Measurements from ENCODE around the gene PMEL.
"Not testable (repeated sequence)": the region's sequence is repeated elsewhere in the genome, so short reads cannot be mapped to it uniquely, and the experiment has no call there.

PMEL gene

DNA sequence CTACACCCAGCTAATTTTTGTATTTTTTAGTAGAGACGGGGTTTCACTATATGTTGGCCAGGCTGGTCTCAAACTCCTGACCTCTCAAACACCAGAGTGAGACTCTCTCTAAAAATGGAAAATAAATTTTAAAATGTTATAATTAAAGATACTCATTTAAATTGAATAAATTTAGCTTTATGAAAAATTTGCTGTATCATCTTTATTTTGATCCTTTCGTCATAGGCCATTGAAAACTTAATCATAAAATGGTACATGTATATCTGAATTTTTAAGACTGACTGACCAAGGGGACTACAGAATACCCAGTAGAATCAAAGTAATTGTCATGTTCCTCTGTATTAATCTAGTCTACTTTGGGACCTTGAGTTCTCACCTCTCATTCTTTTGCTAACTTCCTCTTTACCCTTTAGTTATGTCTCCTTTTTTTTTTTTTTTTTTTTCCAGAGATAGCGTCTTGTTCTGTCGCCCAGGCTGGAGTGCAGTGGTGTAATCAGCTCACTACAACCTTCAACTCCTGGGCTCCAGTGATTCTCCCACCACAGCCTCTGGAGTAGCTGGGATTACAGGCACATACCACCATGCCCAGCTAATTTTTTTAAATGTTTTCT lies 17.5 kb upstream of the PMEL start:
- DNase-seq (ENCODE audit: low read depth), result no peak

DNA sequence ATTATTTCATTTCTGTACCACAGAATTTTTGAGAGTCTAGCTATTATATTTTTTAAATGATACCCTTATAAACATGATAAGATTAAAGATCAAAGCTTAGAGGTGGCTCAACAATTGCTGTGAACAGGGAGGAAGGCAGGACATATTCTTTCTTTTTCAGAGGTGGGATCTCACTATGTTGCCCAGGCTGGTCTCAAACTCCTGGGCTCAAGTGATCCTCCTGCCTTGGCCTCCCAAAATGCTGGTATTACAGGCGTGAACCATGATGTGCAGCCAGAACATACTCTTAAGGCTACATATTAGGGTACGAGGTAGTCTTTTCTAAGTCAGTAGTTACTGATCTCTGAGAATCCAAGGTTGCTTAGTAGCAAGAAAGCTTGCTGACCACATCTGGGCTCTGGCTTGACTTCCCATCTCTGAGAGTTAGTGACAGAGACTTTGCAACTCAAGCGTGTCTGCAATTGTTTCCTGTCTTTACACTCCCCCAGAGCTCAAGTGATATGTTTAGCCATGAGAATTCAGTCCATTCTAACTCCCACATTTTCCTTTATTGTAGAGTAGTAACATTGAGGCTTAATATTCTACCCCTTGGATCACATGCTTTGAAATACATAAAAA lies 16.6 kb upstream of the PMEL start:
- DNase-seq (ENCODE audit: low read depth), result no peak

DNA sequence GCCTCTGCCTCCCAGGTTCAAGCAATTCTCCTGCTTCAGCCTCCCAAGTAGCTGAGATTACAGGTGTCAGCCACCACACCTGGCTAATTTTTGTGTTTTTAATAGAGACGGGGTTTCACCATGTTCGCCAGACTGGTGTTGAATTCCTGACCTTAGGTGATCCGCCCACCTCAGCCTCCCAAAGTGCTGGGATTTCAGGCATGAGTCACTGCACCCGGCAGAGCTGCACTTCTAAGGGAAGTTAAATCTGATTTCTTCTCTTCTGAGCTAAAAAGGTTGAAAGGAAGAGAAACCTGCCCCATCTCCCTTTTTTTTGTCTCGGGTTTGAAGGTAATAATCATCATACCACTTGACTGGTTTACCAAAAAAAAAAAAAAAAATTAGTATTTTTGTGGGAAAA lies 16.0 kb upstream of the PMEL start:
- DNase-seq (ENCODE audit: low read depth), result not testable (repeated sequence)

DNA sequence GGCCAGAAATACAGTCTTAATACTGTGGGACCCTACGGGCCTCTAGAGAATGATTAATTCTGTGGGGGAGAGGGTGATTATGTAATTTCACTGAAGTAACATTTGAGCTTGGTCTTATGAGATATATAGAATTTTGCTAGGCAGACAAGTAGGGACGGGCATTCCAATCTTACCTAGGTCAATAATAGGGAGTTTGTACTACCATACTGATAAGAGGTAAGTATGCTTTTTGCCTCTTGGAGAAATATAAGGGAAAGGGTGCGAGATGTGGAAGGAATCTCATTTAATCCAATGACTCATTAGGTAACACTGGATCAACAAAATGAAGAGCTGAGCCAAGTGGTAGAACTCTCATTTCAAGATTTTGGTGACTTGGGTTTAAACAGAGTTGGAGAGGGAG lies 13.2 kb upstream of the PMEL start:
- no peak for DNase-seq (ENCODE audit: low read depth)

DNA sequence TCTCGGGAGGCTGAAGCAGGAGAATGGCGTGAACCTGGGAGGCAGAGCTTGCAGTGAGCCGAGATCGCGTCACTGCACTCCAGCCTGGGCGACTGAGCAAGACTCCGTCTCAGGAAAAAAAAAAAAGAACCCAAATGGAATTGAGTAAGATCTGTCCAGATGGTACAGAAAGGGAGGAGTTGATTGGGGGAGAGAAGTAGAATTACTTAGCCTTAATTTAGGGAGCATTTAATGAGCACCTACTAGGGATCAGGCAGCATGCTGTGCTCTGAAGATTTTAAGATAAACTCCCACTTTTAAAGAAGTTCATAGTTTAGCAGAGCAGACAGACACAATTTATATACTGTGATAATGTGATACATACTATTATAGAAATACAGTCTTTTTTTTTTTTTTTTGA lies 12.6 kb upstream of the PMEL start:
- DNase-seq (ENCODE audit: low read depth), result no peak

DNA sequence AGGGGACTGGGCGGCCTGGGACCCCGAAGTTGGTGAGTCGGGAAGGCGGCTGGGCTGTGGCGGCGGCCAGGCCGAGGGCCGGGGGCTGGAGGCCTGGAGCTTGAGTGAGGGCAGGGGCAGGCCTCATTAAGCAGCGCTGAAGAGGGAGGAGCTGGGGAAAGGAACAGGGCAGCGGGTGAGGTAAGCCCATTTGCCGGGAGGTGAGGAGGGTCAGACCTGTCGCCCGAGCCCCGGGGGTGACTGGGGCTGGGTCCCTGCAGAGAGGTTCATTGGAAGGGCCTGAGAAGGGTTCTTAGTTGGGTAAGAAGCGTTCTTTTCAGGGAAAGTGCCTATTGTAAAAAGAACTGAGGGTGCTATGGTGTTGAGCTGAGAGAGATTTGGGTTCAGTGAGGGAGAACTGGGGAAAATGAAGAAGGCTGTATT lies 8.5 kb upstream of the PMEL start:
- DNase-seq (ENCODE audit: low read depth), result no peak

DNA sequence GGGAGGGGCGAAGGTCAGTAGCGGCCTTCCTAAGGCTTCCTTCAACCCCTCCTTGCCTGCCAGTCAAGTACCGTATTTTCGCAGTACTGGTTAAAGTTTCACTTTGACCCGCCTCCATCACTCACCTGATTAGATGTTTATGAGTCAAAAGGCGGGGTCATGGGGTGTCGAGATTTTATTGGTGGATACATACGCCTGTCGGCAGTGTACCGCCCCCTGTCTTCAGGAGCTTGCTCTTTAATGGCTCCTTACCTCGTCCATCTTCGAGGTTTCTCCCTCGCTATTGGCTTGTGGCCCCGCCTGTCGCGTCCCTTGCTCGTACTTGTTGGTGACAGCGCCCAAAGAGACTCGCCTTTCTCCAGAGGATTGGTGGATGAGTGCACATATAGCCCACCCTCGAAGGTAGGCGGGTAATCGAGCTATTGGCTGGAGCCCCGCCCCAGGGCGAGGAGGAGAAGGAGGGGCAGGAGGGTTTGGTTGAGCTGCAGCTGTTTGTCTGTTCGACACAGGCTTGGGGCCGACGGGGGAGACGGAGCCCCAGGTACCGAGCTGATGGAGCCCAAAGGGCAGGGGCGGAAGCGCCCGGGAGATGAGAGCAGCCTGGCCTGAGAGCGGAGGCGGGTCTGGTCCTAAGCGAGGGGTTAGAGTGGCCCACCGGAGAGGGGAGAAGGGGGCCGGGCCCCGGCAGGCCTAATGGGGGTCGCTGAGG lies 7.9 kb upstream of the PMEL start, which contains the start of gene RAB5B:
TSS of gene RAB5B (plus strand) at position 480 of the 709 bp plus-strand sequence. CDS start 12,883 bp downstream, outside the sequence.
- DNase-seq (ENCODE audit: low read depth), result peak; percentile 100

DNA sequence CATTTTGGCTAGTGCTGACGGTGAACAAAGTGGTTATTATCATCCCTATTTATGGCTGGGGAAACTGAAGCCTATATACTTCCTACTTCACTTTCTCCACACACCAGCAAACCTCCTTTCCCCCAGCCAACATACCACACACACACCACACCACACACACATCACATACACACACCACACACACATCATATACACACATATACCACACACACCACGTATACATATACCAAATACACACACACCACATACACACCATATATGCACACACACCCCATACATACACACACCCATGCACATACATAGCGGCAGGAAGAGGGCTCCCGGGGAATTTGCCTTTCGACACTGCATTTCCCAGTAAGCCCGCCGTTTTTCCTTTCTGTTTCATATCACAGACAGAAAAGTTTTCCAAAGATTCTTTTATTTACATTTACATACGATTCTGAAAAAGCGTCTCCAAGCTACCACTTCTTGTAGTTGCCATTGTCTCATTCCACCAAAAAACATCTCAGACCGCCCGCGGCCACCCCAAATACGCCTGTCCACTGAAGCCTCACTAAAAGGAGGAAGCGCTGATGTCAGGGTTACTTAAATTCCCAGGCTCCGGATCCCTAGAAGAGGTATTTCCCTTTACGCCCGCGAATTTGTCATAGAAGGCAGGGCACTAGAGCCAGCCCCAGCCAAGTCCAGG lies 7.2 kb upstream of the PMEL start:
- no peak for DNase-seq (ENCODE audit: low read depth)

DNA sequence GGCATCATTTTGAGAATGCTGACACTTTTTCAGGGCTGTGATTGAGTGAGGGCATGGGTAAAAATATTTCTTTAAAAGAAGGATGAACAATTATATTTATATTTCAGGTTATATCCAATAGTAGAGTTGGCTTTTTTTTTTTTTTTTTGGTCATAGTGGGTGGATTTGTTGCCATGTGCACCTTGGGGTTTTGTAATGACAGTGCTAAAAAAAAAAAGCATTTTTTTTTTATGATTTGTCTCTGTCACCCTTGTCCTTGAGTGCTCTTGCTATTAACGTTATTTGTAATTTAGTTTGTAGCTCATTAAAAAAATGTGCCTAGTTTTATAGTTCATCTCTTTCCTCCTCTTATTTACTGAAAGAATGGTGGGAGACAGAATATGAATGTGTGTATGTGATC lies 6.6 kb upstream of the PMEL start:
- DNase-seq (ENCODE audit: low read depth), result no peak

DNA sequence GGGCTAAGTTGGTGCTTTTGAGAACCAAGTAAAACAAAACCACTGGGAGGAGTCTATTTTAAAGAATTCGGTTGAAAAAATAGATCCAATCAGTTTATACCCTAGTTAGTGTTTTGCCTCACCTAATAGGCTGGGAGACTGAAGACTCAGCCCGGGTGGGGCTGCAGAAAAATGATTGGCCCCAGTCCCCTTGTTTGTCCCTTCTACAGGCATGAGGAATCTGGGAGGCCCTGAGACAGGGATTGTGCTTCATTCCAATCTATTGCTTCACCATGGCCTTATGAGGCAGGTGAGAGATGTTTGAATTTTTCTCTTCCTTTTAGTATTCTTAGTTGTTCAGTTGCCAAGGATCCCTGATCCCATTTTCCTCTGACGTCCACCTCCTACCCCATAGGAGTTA lies 6.2 kb upstream of the PMEL start:
- DNase-seq (ENCODE audit: low read depth), result peak; percentile 26

DNA sequence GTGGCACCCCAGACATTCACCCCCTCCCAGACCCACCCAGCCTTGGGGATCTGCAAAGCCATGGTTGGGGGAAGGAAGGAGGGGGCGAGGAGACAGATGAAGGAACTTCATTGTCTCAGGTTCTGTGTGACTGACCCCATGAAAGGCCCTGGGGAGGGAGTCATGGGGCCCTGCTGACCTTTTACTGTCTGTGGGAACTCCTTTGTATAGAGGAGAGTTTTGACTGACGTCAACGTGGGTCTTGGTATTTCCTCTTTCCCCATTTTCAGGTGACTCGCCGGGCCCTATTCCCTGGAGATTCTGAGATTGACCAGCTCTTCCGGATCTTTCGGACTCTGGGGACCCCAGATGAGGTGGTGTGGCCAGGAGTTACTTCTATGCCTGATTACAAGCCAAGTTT lies 4.9 kb upstream of the PMEL start:
- DNase-seq (ENCODE audit: low read depth), result no peak

DNA sequence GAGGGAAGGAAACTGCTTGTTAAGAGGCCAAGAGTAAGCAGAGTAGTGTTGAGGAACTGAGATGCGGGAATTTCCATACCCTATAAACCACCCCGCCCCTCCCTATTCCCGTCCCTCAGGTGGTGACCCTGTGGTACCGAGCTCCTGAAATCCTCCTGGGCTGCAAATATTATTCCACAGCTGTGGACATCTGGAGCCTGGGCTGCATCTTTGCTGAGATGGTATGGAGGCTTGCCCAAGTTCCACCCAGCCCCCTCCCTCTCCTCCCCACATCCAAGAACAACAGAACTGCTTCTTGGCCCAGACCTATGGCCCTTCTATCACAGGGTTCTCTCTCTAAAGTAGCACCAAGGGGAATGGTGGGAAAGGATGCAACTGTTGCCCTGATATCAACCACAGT lies 3.5 kb upstream of the PMEL start:
- no peak for DNase-seq (ENCODE audit: low read depth)

DNA sequence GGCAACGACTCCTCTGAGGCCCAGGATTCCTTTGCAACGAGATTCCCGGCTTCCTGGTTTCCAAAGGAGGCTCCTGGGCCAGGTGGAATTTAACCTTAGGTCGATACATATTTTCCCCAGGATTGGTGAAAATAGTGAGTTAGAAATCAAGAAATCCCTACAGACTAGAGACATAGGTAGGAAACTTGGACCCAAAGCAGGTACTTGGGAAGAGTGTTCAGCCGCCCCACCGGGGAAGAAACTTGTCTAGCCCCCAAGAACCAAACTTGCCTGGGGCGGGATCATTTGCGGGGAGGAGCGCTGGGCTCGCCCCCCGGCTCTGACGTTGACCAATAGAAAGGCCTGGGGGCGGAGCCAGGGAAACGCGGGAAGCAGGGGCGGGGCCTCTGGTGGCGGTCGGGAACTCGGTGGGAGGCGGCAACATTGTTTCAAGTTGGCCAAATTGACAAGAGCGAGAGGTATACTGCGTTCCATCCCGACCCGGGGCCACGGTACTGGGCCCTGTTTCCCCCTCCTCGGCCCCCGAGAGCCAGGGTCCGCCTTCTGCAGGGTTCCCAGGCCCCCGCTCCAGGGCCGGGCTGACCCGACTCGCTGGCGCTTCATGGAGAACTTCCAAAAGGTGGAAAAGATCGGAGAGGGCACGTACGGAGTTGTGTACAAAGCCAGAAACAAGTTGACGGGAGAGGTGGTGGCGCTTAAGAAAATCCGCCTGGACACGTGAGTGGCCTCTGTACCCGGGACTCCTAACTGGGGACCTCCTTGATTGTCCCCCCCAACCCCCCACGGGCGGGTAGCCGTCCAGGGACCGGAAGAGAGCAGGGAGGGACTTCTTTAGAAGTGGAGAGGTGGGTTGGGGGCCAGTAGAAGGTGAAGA lies 803 bp upstream of the PMEL start, which contains the start of gene CDK2:
TSS of gene CDK2 (plus strand) at position 423 of the 874 bp plus-strand sequence. CDS start at position 602, 179 bp downstream.
- peak; percentile 45 for DNase-seq (ENCODE audit: low read depth)

DNA sequence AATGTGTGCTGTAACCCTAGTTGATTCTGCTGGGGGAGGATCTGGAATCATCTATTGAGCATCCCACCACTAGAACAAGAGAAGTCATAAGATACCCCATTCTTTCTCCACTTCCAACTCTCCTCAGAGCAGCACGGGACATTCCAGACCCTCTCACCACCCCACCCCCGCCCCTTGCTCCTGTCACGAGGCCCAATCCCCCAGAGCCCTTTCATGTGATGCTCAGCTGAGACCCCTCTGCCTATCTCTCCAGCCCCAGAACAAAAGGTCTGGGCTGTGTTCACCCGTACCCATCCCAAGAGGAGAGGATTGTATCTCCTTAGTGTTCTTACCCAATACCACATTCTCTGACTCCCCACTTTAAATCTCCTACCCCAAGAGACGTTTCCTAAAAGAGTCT lies 602 bp downstream of the PMEL start:
- no peak for DNase-seq (ENCODE audit: low read depth)

DNA sequence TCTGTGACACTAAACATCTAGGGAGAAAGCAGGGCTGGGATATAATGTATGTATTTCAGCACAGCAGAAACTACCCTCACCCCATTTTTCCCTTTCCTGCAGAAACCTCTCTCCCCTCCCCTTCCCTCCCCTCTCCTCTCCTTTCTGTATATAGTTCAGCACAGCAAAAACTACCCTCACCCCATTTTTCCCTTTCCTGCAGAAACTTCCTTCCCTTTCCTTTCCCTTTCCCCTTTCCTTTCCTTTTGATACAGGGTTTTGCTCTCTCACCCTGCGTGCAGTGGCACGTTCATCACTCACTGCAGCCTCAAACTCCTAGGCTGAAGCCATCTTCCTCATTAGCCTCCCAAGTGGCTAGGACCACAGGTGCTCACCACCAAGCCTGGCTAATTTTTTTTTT lies 2.1 kb downstream of the PMEL start:
- no peak for DNase-seq (ENCODE audit: low read depth)

DNA sequence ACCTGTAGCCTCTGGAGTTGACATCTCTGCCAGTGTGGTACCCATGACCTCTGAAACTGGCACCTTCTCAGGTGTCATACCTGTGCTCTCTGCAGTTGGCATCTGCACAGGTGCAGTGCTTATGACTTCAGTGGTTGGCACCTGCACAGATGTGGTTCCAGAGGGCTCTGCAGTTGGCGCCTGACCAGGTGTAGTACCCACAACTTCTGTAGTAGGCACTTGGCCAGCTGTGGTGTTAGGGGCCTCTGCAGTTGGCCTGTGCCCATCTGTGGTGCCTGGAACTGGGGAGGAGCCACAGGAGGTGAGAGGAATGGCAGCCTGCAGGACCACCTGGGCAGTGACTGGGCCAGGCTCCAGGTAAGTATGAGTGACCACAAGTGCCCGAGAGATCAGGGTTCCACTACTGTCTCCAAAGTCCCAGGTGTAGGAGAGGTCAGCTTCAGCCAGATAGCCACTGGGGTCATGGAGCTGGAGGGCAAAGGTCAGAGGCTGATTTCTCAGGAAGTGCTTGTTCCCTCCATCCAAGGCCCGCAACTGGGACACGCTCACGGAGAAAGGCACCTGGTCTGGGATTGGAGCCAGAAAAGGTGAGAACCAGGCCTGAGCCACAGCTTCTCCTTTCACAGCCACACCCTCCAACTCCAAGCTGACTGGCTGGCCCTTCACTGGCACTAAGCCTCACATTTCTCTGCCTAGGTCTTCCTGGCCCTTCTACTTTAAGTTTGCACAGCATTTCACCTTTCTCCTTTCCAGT lies 8.6 kb downstream of the PMEL start:
- DNase-seq (ENCODE audit: low read depth), result no peak

DNA sequence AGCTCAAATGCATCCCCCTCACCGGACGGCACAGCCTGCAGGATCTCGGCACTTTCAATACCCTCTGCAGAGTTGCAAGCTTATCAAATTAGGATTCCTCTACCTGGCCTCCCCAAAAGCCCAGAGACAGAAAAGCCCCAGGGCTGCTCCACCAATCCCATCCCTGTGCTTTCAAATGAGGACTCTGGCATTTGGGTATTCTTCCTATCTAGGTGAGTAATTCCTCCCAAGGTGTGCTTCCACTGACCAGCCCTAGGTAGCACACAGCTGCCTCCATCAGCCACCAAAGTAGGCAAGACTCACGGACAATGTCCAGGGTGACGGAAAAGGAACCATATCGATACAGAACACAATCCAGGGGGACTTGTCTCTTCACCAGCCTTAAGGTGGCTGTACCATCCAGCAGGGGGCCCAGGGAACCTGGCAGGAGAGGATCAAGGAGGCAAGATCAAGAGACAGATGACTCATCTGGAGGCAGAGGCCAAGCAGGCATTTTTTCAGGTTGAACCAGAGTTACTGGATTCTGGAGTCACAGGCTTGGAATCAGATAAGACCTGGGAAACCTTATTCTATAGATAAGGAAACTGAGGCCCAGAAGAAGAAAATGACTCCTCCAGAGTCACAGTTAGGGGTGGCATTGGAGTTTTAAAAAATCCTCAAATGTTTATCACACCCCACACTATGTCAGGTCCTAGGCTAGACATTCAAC lies 9.9 kb downstream of the PMEL start:
- no peak for DNase-seq (ENCODE audit: low read depth)

DNA sequence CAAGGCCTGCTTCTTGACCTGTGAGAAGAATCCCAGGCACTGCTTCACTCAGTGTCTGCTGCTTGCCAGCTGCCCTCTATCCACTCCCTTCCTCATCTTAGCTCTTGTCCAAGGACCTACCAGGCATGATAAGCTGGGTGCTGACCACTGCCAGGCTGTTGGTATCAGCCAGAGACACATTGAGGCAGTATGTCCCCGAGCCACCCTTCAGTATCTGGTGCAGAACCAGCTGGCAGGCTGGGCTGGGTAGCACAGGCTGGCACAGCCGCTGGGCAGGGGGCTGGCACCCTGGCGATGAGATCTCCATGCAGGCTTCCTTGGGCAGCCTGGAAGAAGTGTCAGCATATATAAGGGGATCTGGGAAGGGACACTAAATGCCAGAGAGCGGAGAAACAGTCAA lies 10.5 kb downstream of the PMEL start:
- no peak for DNase-seq (ENCODE audit: low read depth)

DNA sequence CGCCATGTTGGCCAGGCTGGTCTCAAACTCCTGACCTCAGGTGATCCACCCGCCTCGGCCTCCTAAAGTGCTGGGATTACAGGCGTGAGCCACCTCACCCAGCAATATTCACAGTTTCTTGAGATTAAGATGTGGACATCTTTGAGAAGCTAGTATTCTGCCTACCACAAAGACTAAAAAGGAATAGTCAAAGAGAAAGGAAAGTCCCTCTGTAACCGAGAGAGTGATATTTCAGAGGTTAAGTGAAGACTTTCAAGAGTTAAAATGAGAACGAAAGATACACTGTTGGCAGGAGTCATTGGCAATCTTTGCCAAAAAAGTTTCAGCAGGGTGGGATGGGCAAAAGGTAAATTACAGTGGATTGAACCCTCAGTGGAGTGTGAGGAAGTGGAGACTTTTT lies 19.3 kb downstream of the PMEL start:
- DNase-seq (ENCODE audit: low read depth), result no peak

DNA sequence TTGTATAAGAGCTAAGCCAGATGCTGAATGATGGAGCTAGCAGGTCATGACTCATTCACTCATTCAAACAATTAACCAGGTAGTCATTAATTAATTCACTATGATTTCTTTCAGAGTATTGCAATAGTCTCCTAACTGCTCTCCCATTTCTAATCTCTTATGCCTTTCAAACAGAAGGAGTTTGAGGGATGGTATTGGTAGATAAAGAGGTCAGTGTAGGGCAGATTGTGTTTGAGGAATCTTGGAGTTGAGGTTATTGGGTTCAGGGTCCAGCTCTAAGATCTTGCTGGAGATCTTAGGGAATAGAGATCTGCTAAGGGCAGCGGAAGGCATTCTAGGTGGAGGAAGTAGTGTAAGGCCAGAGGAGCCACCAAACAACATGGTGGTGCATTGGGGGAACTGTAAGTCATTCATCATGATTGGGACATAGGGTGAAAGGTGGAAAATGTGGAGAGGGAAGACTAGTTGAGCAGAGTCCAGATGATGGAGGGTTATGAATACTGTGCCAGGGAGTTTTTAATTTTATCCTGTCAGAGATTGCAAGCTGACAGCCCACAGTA lies 23.2 kb downstream of the PMEL start:
- DNase-seq (ENCODE audit: low read depth), result no peak

Data from GM04504 (cell line).